ENCODE measurements around the gene ROBO3.

The ROBO3 gene

GRCh38 chr11:124841840-124842239, 23.4 kb upstream of the ROBO3 start:
- DNase-seq: peak in 3 of 42 donors; percentile 23 to 63 (median 38)
- intact Hi-C loops (cut with DNase I): no loop called here

GRCh38 chr11:124842305-124842704, 22.9 kb upstream of the ROBO3 start:
- intact Hi-C loops (cut with DNase I): no loop called here
- DNase-seq: no peak

GRCh38 chr11:124843616-124843910, 21.7 kb upstream of the ROBO3 start:
- intact Hi-C loops (cut with DNase I): no loop called here
- no peak for DNase-seq

- no peak for DNase-seq
- intact Hi-C loops (cut with DNase I): no loop called here
Measured at GRCh38 chr11:124844664-124845079, 20.6 kb upstream of the ROBO3 start.

GRCh38 chr11:124846070-124846673, 19.1 kb upstream of the ROBO3 start:
- no peak for DNase-seq
- intact Hi-C loops (cut with DNase I): no loop called here

- no peak for DNase-seq
- intact Hi-C loops (cut with DNase I): no loop called here
Measured at GRCh38 chr11:124859171-124859570, 6.1 kb upstream of the ROBO3 start.

- no peak for DNase-seq
Measured at GRCh38 chr11:124861670-124862069, 3.6 kb upstream of the ROBO3 start.

GRCh38 chr11:124863137-124863825, 2.0 kb upstream of the ROBO3 start:
- intact Hi-C loops (cut with DNase I): no loop called here
- DNase-seq: peak in 32 of 42 donors; percentile 25 to 80 (median 53)

More at GRCh38 chr11:124861670-124862069, 3.6 kb upstream of the ROBO3 start:
- intact Hi-C loops (cut with DNase I): no loop called here

- intact Hi-C loops (cut with DNase I): no loop called here
- peak in 1 of 42 donors; percentile 0 for DNase-seq
Measured at GRCh38 chr11:124863826-124864165, 1.4 kb upstream of the ROBO3 start.

- peak in 1 of 42 donors; percentile 23 for DNase-seq
- intact Hi-C loops (cut with DNase I): no loop called here
Measured at GRCh38 chr11:124864176-124864891, 898 bp upstream of the ROBO3 start.

- intact Hi-C loops (cut with DNase I): no loop called here
- DNase-seq: peak in 1 of 42 donors; percentile 5
Measured at GRCh38 chr11:124864892-124865180, 396 bp upstream of the ROBO3 start.

GRCh38 chr11:124865902-124866851, 945 bp downstream of the ROBO3 start:
- peak in 35 of 42 donors; percentile 26 to 81 (median 53) for DNase-seq
- intact Hi-C loops (cut with DNase I): no loop called here

- peak in 9 of 42 donors; percentile 20 to 62 (median 40) for DNase-seq
- intact Hi-C loops (cut with DNase I): no loop called here
Measured at GRCh38 chr11:124867700-124868099, 2.5 kb downstream of the ROBO3 start.

GRCh38 chr11:124868331-124869274, 3.4 kb downstream of the ROBO3 start:
- intact Hi-C loops (cut with DNase I): no loop called here
- peak in 1 of 42 donors; percentile 32 for DNase-seq

- DNase-seq: peak in 1 of 42 donors; percentile 33
- intact Hi-C loops (cut with DNase I): no loop called here
Measured at GRCh38 chr11:124869331-124869730, 4.1 kb downstream of the ROBO3 start.

GRCh38 chr11:124869856-124870387, 4.7 kb downstream of the ROBO3 start:
- intact Hi-C loops (cut with DNase I): no loop called here
- DNase-seq: peak in 1 of 42 donors; percentile 9

GRCh38 chr11:124870430-124870829, 5.2 kb downstream of the ROBO3 start:
- intact Hi-C loops (cut with DNase I): no loop called here
- peak in 1 of 42 donors; percentile 16 for DNase-seq

- DNase-seq: no peak
- intact Hi-C loops (cut with DNase I): no loop called here
Measured at GRCh38 chr11:124872280-124872679, 7.0 kb downstream of the ROBO3 start.

Measured in head of caudate nucleus (tissue), 42 donors.